GM18502 (cell line): Measurements from ENCODE around the gene C16orf95.

Experiments used
- ATAC-seq: cut with Tn5 transposase; IDR thresholded peaks from one replicate; pipeline ENCODE4 v1.9.1; 2021; ENCODE audit warnings: mild to moderate bottlenecking; ENCODE audit not compliant: unreplicated experiment, poor library complexity

The C16orf95 gene

GRCh38 chr16:87295661-87296531 is 21.3 kb downstream of the C16orf95 start:
- ATAC-seq, result no peak

- ATAC-seq, result no peak
Observed at GRCh38 chr16:87295259-87295658, 21.9 kb downstream of the C16orf95 start.

GRCh38 chr16:87293990-87294389 is 23.2 kb downstream of the C16orf95 start:
- no peak for ATAC-seq

- ATAC-seq, result no peak
Observed at GRCh38 chr16:87291944-87292343, 25.2 kb downstream of the C16orf95 start.

- no peak for ATAC-seq
Observed at GRCh38 chr16:87288753-87289362, 28.3 kb downstream of the C16orf95 start.

- no peak for ATAC-seq
Observed at GRCh38 chr16:87286839-87287626, 30.2 kb downstream of the C16orf95 start.

GRCh38 chr16:87284183-87284582 is 33.0 kb downstream of the C16orf95 start:
- no peak for ATAC-seq

- no peak for ATAC-seq
Observed at GRCh38 chr16:87279094-87279658, 38.0 kb downstream of the C16orf95 start.

- ATAC-seq, result no peak
Observed at GRCh38 chr16:87278191-87279093, 38.8 kb downstream of the C16orf95 start.

- ATAC-seq, result no peak
Observed at GRCh38 chr16:87276924-87277323, 40.3 kb downstream of the C16orf95 start.

- no peak for ATAC-seq
Observed at GRCh38 chr16:87276091-87276701, 41.0 kb downstream of the C16orf95 start.

GRCh38 chr16:87274794-87275193 is 42.4 kb downstream of the C16orf95 start:
- ATAC-seq, result no peak

GRCh38 chr16:87273471-87274030 is 43.6 kb downstream of the C16orf95 start:
- no peak for ATAC-seq

GRCh38 chr16:87271256-87271655 is 45.9 kb downstream of the C16orf95 start:
- no peak for ATAC-seq

- ATAC-seq, result no peak
Observed at GRCh38 chr16:87267566-87267965, 49.6 kb downstream of the C16orf95 start.

GRCh38 chr16:87266846-87267245 is 50.3 kb downstream of the C16orf95 start:
- ATAC-seq, result no peak

- ATAC-seq, result no peak
Observed at GRCh38 chr16:87265261-87265660, 51.9 kb downstream of the C16orf95 start.

- ATAC-seq, result no peak
Observed at GRCh38 chr16:87264634-87265033, 52.6 kb downstream of the C16orf95 start.
